ENCODE measurements around the gene ADGRA1. TPM values are rescaled to one million over a fixed set of nuclear protein-coding genes. Genes with fewer than 3 reads are reported as not detected.
A peak's percentile ranks its signal among the peaks of the same experiment; 100 is the strongest.

The ADGRA1 gene
- total RNA-seq, 2 donors from 2014 or later = not detected

GRCh38 chr10:133154996-133155778 lies 67.5 kb downstream of the ADGRA1 start:
- DNase-seq = no peak
- peaks cover 0 to 2% of the 10 kb centered on the region in 2 donors for H3K9me3 Mint-ChIP-seq
- H3K4me1 Mint-ChIP-seq (ENCODE audit: low read depth) = no peaks in the 10 kb centered on the region
- H3K4me3 Mint-ChIP-seq = no peak overlapping the region
- ATAC-seq (replicated peaks in 1 of 2) = no peak
- H3K36me3 Mint-ChIP-seq (ENCODE audit: insufficient read depth in 2 of 2) = no peaks in the 10 kb centered on the region
- H3K27ac Mint-ChIP-seq = no peak overlapping the region
- peaks cover 18% of the 10 kb centered on the region for H3K27me3 Mint-ChIP-seq (ENCODE audit: low read depth)

GRCh38 chr10:133156674-133157579 lies 69.2 kb downstream of the ADGRA1 start:
- Mint-ChIP-seq H3K27me3 (ENCODE audit: low read depth) (peaks cover 8% of the 10 kb centered on the region), H3K27ac (no peak overlapping the region), H3K4me1 (ENCODE audit: low read depth) (no peaks in the 10 kb centered on the region), H3K4me3 (no peak overlapping the region), H3K9me3 (peaks cover 0 to 2% of the 10 kb centered on the region in 2 donors), H3K36me3 (ENCODE audit: insufficient read depth in 2 of 2) (no peaks in the 10 kb centered on the region)
- ATAC-seq (replicated peaks in 1 of 2) (no peak), DNase-seq (no peak)

GRCh38 chr10:133157662-133158436 lies 70.1 kb downstream of the ADGRA1 start:
- H3K9me3 Mint-ChIP-seq = peaks cover 0 to 2% of the 10 kb centered on the region in 2 donors
- H3K4me1 Mint-ChIP-seq (ENCODE audit: low read depth) = no peaks in the 10 kb centered on the region
- no peaks in the 10 kb centered on the region for H3K36me3 Mint-ChIP-seq (ENCODE audit: insufficient read depth in 2 of 2)
- DNase-seq (no peak), ATAC-seq (replicated peaks in 1 of 2) (no peak)
- H3K27me3 Mint-ChIP-seq (ENCODE audit: low read depth) = peaks cover 5% of the 10 kb centered on the region
- no peak overlapping the region for H3K4me3 Mint-ChIP-seq
- H3K27ac Mint-ChIP-seq = no peak overlapping the region

GRCh38 chr10:133158437-133158755 lies 70.7 kb downstream of the ADGRA1 start:
- no peak for ATAC-seq (replicated peaks in 1 of 2)
- Mint-ChIP-seq H3K36me3 (ENCODE audit: insufficient read depth in 2 of 2) (no peaks in the 10 kb centered on the region), H3K4me3 (no peak overlapping the region), H3K4me1 (ENCODE audit: low read depth) (no peaks in the 10 kb centered on the region), H3K27me3 (ENCODE audit: low read depth) (peaks cover 10% of the 10 kb centered on the region), H3K9me3 (peaks cover 0 to 2% of the 10 kb centered on the region in 2 donors), H3K27ac (no peak overlapping the region)
- DNase-seq = no peak

GRCh38 chr10:133158756-133159610 lies 71.3 kb downstream of the ADGRA1 start:
- Mint-ChIP-seq H3K4me1 (ENCODE audit: low read depth) (no peaks in the 10 kb centered on the region), H3K9me3 (peaks cover 0 to 2% of the 10 kb centered on the region in 2 donors), H3K36me3 (ENCODE audit: insufficient read depth in 2 of 2) (no peaks in the 10 kb centered on the region), H3K4me3 (peak overlapping the region in 1 of 2 donors; percentile 47), H3K27me3 (ENCODE audit: low read depth) (peaks cover 10% of the 10 kb centered on the region), H3K27ac (no peak overlapping the region)
- ATAC-seq (replicated peaks in 1 of 2) (no peak), DNase-seq (no peak)

GRCh38 chr10:133159611-133159949 lies 71.9 kb downstream of the ADGRA1 start:
- no peak for DNase-seq
- no peaks in the 10 kb centered on the region for H3K4me1 Mint-ChIP-seq (ENCODE audit: low read depth)
- no peak overlapping the region for H3K27ac Mint-ChIP-seq
- H3K4me3 Mint-ChIP-seq = no peak overlapping the region
- ATAC-seq (replicated peaks in 1 of 2) = no peak
- H3K9me3 Mint-ChIP-seq = peaks cover 0 to 2% of the 10 kb centered on the region in 2 donors
- peaks cover 10% of the 10 kb centered on the region for H3K27me3 Mint-ChIP-seq (ENCODE audit: low read depth)
- no peaks in the 10 kb centered on the region for H3K36me3 Mint-ChIP-seq (ENCODE audit: insufficient read depth in 2 of 2)

GRCh38 chr10:133159950-133160825 lies 72.5 kb downstream of the ADGRA1 start, which contains the start of gene KNDC1:
KNDC1 (plus strand) TSS chr10:133160219; CDS start chr10:133160468, 249 bp downstream.
- Mint-ChIP-seq H3K27ac (no peak within 1 kb of the TSS), H3K36me3 (ENCODE audit: insufficient read depth in 2 of 2) (no peaks in the 10 kb centered on the region), H3K4me1 (ENCODE audit: low read depth) (no peaks in the 10 kb centered on the region), H3K4me3 (peak within 1 kb of the TSS; percentile 19 to 57), H3K27me3 (ENCODE audit: low read depth) (peaks cover 10% of the 10 kb centered on the region), H3K9me3 (peaks cover 0 to 1% of the 10 kb centered on the region in 2 donors)
- peak; percentile 62 to 66 for ATAC-seq (replicated peaks in 1 of 2)
- DNase-seq = peak in 1 of 2 donors; percentile 16

GRCh38 chr10:133160826-133161471 lies 73.2 kb downstream of the ADGRA1 start:
- Mint-ChIP-seq H3K4me1 (ENCODE audit: low read depth) (no peaks in the 10 kb centered on the region), H3K36me3 (ENCODE audit: insufficient read depth in 2 of 2) (no peaks in the 10 kb centered on the region), H3K4me3 (peak overlapping the region; percentile 19 to 57), H3K27me3 (ENCODE audit: low read depth) (peaks cover 10% of the 10 kb centered on the region), H3K27ac (no peak overlapping the region), H3K9me3 (no peaks in the 10 kb centered on the region)
- DNase-seq (no peak), ATAC-seq (replicated peaks in 1 of 2) (no peak)

- DNase-seq (no peak), ATAC-seq (replicated peaks in 1 of 2) (no peak)
- peaks cover 10% of the 10 kb centered on the region for H3K27me3 Mint-ChIP-seq (ENCODE audit: low read depth)
- no peak overlapping the region for H3K4me3 Mint-ChIP-seq
- no peaks in the 10 kb centered on the region for H3K4me1 Mint-ChIP-seq (ENCODE audit: low read depth)
- no peaks in the 10 kb centered on the region for H3K9me3 Mint-ChIP-seq
- H3K27ac Mint-ChIP-seq = no peak overlapping the region
- H3K36me3 Mint-ChIP-seq (ENCODE audit: insufficient read depth in 2 of 2) = no peaks in the 10 kb centered on the region
These were observed 73.9 kb downstream of the ADGRA1 start for GRCh38 chr10:133161486-133162109.

- H3K27me3 Mint-ChIP-seq (ENCODE audit: low read depth) = peaks cover 10% of the 10 kb centered on the region
These were observed 74.6 kb downstream of the ADGRA1 start for GRCh38 chr10:133162178-133162909.

More at GRCh38 chr10:133162178-133162909, 74.6 kb downstream of the ADGRA1 start:
- no peak overlapping the region for H3K27ac Mint-ChIP-seq
- DNase-seq (no peak), ATAC-seq (replicated peaks in 1 of 2) (no peak)
- H3K4me1 Mint-ChIP-seq (ENCODE audit: low read depth) = no peaks in the 10 kb centered on the region
- no peak overlapping the region for H3K4me3 Mint-ChIP-seq
- H3K36me3 Mint-ChIP-seq (ENCODE audit: insufficient read depth in 2 of 2) = no peaks in the 10 kb centered on the region
- no peaks in the 10 kb centered on the region for H3K9me3 Mint-ChIP-seq

All from activated T-cell treated with anti-CD3 and anti-CD28 coated beads, Interleukin-2, amount 50 U/mL, for 72 hours (primary cell).